GM12891 (cell line): Measurements from ENCODE around the gene SNAPC5. TPM values are rescaled to one million over a fixed set of nuclear protein-coding genes. Genes with fewer than 3 reads are reported as not detected.

Experiments
- DNase-seq: peaks from one replicate; pipeline ENCODE4 v3.0.0; 2011; ENCODE audit warnings: low spot score; ENCODE audit not compliant: insufficient read length
- FAIRE-seq: peaks from 2 replicates; lab custom pipeline; 2011; peaks lifted over from hg19 to GRCh38; lab: Jason Lieb, UNC
- PAX5 ChIP-seq: IDR thresholded peaks from 2 replicates; pipeline ENCODE4 v1.6.1; 2011; ENCODE audit warnings: low read length, moderate library complexity, mild to moderate bottlenecking; ENCODE audit not compliant: insufficient read depth, severe bottlenecking
- POLR2A ChIP-seq: IDR thresholded peaks from 2 replicates; pipeline ENCODE4 v1.6.1; 2011; ENCODE audit warnings: low read depth, low read length, control low read depth
- POLR2AphosphoS5 ChIP-seq: IDR thresholded peaks from 2 replicates; pipeline ENCODE4 v1.6.1; 2011; ENCODE audit warnings: low read depth, low read length, control low read depth
- POU2F2 ChIP-seq: IDR thresholded peaks from 2 replicates; pipeline ENCODE4 v1.6.1; 2011; ENCODE audit warnings: low read depth, mild to moderate bottlenecking, control low read depth, low read length, moderate library complexity
- SPI1 ChIP-seq: IDR thresholded peaks from 2 replicates; pipeline ENCODE4 v1.6.1; 2011; ENCODE audit warnings: low read depth, low read length, control low read depth
- TAF1 ChIP-seq: IDR thresholded peaks from 2 replicates; pipeline ENCODE4 v1.6.1; 2011; ENCODE audit warnings: low read depth, low read length, control low read depth
- polyA plus RNA-seq: library from polyadenylated mRNA; unstranded; fragments of >200 nt; gene quantifications from one replicate; pipeline ENCODE4 v1.2.1, GENCODE V29; 2012; ENCODE audit warnings: low read depth, missing spikeins, inconsistent platforms; ENCODE audit not compliant: missing spikeins

Gene SNAPC5
- 29.6 TPM for polyA plus RNA-seq

GRCh38 chr15:66497502-66498455 is at the start of gene SNAPC5:
TSS of gene SNAPC5 (minus strand) at chr15:66497762. CDS start at chr15:66497731, 31 bp downstream.
- peak; percentile 75 for DNase-seq
- FAIRE-seq = peak; percentile 95
- peak; percentile 73 for TF ChIP-seq POLR2A
- TF ChIP-seq SPI1 = no peak
- peak; percentile 58 for TF ChIP-seq PAX5
- TF ChIP-seq TAF1 = peak; percentile 60
- TF ChIP-seq POLR2AphosphoS5 = peak; percentile 92
- peak; percentile 40 for TF ChIP-seq POU2F2

- FAIRE-seq (no peak), DNase-seq (no peak)
- TF ChIP-seq PAX5 (no peak), POU2F2 (no peak), SPI1 (no peak), POLR2A (no peak), TAF1 (no peak), POLR2AphosphoS5 (no peak)
Observed at GRCh38 chr15:66545255-66545654, 47.7 kb upstream of the SNAPC5 start.

- DNase-seq (no peak), FAIRE-seq (no peak)
- TF ChIP-seq SPI1 = no peak
- TF ChIP-seq POLR2AphosphoS5 = no peak
- TF ChIP-seq PAX5 = no peak
- no peak for TF ChIP-seq POU2F2
- TF ChIP-seq POLR2A = no peak
- TF ChIP-seq TAF1 = no peak
Observed at GRCh38 chr15:66542896-66543295, 45.3 kb upstream of the SNAPC5 start.

- DNase-seq (no peak), FAIRE-seq (no peak)
- no peak for TF ChIP-seq POU2F2
- TF ChIP-seq PAX5 = no peak
- TF ChIP-seq POLR2A = no peak
- TF ChIP-seq TAF1 = no peak
- TF ChIP-seq POLR2AphosphoS5 = no peak
- no peak for TF ChIP-seq SPI1
Observed at GRCh38 chr15:66535056-66535455, 37.5 kb upstream of the SNAPC5 start.

- DNase-seq (no peak), FAIRE-seq (no peak)
- no peak for TF ChIP-seq POLR2AphosphoS5
- no peak for TF ChIP-seq TAF1
- no peak for TF ChIP-seq POU2F2
- no peak for TF ChIP-seq SPI1
- no peak for TF ChIP-seq PAX5
- no peak for TF ChIP-seq POLR2A
Observed at GRCh38 chr15:66524838-66525237, 27.3 kb upstream of the SNAPC5 start.

- TF ChIP-seq SPI1 (no peak), POU2F2 (no peak), PAX5 (no peak), POLR2A (no peak), POLR2AphosphoS5 (no peak), TAF1 (no peak)
- DNase-seq (no peak), FAIRE-seq (no peak)
Observed at GRCh38 chr15:66523926-66524325, 26.4 kb upstream of the SNAPC5 start.

- DNase-seq (no peak), FAIRE-seq (no peak)
- TF ChIP-seq PAX5 (no peak), SPI1 (no peak), POLR2AphosphoS5 (no peak), POU2F2 (no peak), TAF1 (no peak), POLR2A (no peak)
Observed at GRCh38 chr15:66515901-66516322, 18.4 kb upstream of the SNAPC5 start.

GRCh38 chr15:66514586-66514985 is 17.0 kb upstream of the SNAPC5 start:
- no peak for TF ChIP-seq TAF1
- TF ChIP-seq POLR2AphosphoS5 = no peak
- FAIRE-seq (no peak), DNase-seq (no peak)

- DNase-seq (no peak), FAIRE-seq (no peak)
- no peak for TF ChIP-seq POLR2A
- no peak for TF ChIP-seq POU2F2
- TF ChIP-seq POLR2AphosphoS5 = no peak
- TF ChIP-seq PAX5 = no peak
- no peak for TF ChIP-seq TAF1
- TF ChIP-seq SPI1 = no peak
Observed at GRCh38 chr15:66508293-66508883, 10.8 kb upstream of the SNAPC5 start.

GRCh38 chr15:66505818-66506217 is 8.3 kb upstream of the SNAPC5 start:
- FAIRE-seq (no peak), DNase-seq (no peak)
- TF ChIP-seq POLR2A (no peak), TAF1 (no peak), POLR2AphosphoS5 (no peak), PAX5 (no peak), POU2F2 (no peak), SPI1 (no peak)
